Endometrial microvascular endothelial cells (primary cell): ENCODE data around the gene CYB5D1. TPM values are rescaled to one million over a fixed set of nuclear protein-coding genes. Genes with fewer than 3 reads are reported as not detected.

Experiments
- in situ Hi-C: cut with HindIII; loops from 2 replicates; pipeline ENCODE4 v1.10.0; 2017; ENCODE audit warnings: low sequenced_read_pairs, low pct_unique_long_range_greater_than_20kb; ENCODE audit errors: inconsistent ontology term
- total RNA-seq: library from RNA; depleted of rRNA; stranded (reverse); fragments of >200 nt; gene quantifications from one replicate; pipeline ENCODE4 v1.2.3, GENCODE V29; 2015; ENCODE audit errors: inconsistent ontology term

The CYB5D1 gene
- total RNA-seq, 1 donor from 2014 or later, result 7.6 TPM

DNA sequence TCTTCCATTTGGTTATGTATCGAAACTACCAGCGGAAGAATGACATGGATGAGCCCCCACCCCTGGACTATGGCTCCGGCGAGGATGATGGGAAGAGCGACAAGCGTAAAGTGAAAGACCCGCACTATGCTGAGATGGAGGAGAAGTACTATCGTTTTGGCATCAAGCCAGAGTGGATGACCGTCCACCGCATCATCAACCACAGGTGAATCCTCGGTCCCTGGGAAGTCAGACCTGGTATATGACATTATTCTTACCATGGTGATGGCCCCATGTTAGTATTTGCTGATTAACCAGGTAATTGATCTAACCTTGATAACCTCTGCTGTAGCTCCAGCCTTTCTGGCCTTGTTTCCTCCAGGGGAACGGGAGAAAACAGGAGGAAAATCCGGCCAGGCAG is 39.3 kb downstream of the CYB5D1 start:
- in situ Hi-C loops, result no loop called here

DNA sequence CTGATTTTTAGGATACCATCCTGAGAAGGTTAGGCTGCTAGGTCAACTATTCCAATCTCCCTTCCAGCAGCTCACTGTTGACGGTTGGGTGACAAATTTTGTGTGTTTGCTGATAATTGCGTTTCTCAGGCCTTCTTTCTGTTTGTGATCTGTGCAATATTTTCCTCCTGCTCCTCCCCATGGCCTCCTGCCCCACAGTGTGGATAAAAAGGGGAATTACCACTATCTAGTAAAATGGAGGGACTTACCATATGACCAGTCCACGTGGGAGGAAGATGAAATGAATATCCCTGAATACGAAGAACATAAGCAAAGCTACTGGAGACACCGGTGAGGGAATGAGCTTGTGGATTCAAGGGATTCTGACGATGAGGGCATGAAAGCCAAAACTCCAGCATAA is 40.0 kb downstream of the CYB5D1 start:
- in situ Hi-C loops, result no loop called here

DNA sequence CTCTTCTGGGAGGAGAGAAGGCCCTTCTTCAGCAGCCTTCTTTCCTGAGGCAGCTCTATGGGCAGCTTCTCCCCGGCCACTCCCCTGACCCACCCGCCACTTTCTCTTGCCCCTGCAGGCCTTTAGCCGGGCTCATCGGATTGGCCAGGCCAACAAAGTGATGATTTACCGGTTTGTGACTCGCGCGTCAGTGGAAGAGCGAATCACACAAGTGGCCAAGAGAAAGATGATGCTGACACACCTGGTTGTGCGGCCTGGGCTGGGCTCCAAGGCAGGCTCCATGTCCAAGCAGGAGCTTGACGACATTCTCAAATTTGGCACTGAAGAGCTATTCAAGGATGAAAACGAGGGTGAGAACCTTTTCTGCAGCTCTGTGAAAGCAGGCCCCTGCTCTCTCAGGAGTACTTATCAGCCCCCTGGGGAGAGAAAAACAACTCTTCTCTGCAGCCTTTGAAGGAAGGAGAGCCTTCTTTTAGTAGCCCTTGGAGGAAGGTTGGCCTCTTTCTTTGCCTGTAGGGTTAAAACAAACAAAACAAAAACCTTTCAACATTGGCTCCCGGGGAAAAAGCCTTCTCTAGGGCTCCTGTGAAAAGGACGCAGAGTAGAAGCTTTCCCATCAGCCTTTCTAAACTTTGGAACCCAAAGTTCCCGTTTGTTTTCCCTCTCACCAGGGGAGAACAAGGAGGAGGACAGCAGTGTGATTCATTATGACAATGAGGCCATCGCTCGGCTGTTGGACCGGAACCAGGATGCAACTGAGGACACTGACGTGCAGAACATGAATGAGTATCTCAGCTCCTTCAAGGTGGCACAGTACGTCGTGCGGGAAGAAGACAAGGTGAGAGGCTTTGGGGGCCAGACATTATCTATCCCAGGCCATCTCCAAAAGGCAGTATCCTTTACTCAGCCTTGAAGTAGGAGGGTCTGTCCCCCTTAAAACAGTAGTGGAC is 45.6 kb downstream of the CYB5D1 start:
- in situ Hi-C loops, result no loop called here

DNA sequence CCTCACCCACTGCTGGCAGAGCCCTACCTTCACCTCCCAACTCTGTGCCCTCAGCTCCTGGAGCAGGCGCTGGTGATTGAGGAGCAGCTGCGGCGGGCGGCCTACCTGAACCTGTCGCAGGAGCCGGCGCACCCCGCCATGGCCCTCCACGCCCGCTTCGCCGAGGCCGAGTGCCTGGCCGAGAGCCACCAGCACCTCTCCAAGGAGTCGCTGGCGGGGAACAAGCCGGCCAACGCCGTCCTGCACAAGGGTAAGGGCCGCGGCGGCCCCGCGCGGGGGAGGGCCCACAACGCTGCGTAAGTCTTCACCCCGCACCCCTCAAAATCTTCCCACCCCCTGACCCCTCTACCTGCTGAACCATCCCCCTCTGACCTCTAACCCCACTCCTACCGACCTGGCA is 51.3 kb downstream of the CYB5D1 start:
- in situ Hi-C loops, result no loop called here

- in situ Hi-C loops, result no loop called here
Observed at GRCh38 chr17:7910281-7910680, 52.5 kb downstream of the CYB5D1 start.

DNA sequence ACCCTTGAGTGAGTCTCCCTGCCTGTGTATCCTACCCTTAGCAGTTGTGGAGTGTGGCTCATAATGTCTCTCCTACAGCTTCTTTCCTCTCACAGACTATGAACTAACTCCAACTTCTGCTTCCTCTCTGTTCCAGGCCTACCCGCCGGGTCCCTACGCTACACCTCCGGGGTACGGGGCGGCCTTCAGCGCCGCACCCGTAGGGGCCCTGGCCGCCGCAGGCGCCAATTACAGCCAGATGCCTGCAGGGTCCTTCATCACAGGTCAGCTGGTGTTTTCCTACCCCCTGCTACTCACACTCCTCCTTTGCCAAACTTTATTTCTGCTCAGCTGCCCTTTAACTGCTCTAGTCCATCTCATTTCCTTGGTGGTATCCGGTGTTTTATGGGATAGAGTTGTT is 52.9 kb downstream of the CYB5D1 start:
- in situ Hi-C loops, result no loop called here

GRCh38 chr17:7911116-7911515 is 53.3 kb downstream of the CYB5D1 start:
- in situ Hi-C loops, result no loop called here

Other genes with a start within 250 kb of the CYB5D1 start
- gene FXR2, start 243.1 kb upstream of the CYB5D1 start, total RNA-seq, result 29.0 TPM
- 48.7 TPM for gene SAT2, start 230.2 kb upstream of the CYB5D1 start, total RNA-seq
- gene SHBG, start 227.9 kb upstream of the CYB5D1 start, total RNA-seq, result not detected
- not detected for gene ATP1B2, start 207.1 kb upstream of the CYB5D1 start, total RNA-seq
- 57.6 TPM for gene TP53, start 170.5 kb upstream of the CYB5D1 start, total RNA-seq
- 24.4 TPM for gene WRAP53, start 169.5 kb upstream of the CYB5D1 start, total RNA-seq
- not detected for gene EFNB3, start 152.8 kb upstream of the CYB5D1 start, total RNA-seq
- 1.1 TPM for gene DNAH2, start 140.3 kb upstream of the CYB5D1 start, total RNA-seq
- 1.3 TPM for gene KDM6B, start 23.8 kb upstream of the CYB5D1 start, total RNA-seq
- gene TMEM88, start 2.9 kb upstream of the CYB5D1 start, total RNA-seq, result 148 TPM
- gene NAA38, start 444 bp upstream of the CYB5D1 start, total RNA-seq, result 52.5 TPM
- 46.3 TPM for gene CHD3, start 30.8 kb downstream of the CYB5D1 start, total RNA-seq
- not detected for gene RNF227, start 58.3 kb downstream of the CYB5D1 start, total RNA-seq
- gene KCNAB3, start 71.9 kb downstream of the CYB5D1 start, total RNA-seq, result 3.7 TPM
- 76.8 TPM for gene TRAPPC1, start 73.9 kb downstream of the CYB5D1 start, total RNA-seq
- 39.1 TPM for gene CNTROB, start 74.2 kb downstream of the CYB5D1 start, total RNA-seq
- not detected for gene GUCY2D, start 144.6 kb downstream of the CYB5D1 start, total RNA-seq
- not detected for gene ALOX15B, start 181.1 kb downstream of the CYB5D1 start, total RNA-seq
- not detected for gene ALOX12B, start 229.7 kb downstream of the CYB5D1 start, total RNA-seq